GM18951 (cell line): ENCODE results near the gene PRKCE.

Source experiments
- POLR2A ChIP-seq: IDR thresholded peaks from 4 replicates; pipeline ENCODE4 v1.6.1; 2011; ENCODE audit warnings: mild to moderate bottlenecking; ENCODE audit not compliant: insufficient read length, insufficient read depth; ENCODE audit errors: extremely low read depth
- in situ Hi-C: fragments of 300-500 bp; cut with MboI; formaldehyde crosslinking; loops from one replicate; pipeline ENCODE4 v1.12.0; 2022; ENCODE audit warnings: low sequenced_read_pairs, mixed read lengths, inconsistent platforms; ENCODE audit not compliant: unreplicated experiment

Gene PRKCE

DNA sequence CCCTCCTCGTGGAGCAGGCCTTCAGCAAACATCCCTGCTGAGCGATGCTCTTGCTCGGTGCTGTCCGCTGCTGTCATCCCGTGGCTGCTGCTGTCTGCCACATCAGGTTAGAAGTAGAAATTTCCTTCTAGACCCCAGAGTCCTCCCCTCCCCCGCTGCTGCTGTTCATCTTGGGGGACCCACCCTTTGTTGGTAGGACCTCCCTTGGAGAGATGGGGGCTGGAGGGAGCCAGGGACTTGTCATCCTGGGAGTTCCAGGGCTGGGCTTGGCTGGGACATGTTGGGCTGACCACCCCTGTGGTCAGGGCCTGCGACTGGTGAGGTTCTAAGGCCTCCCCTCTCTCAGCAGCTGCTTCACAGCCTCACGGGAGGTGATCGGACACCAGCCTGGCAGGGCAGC lies 122.4 kb downstream of the PRKCE start:
- in situ Hi-C loops: loop anchor here (10.0 kb wide), 1 partner anchor 129 kb away; no protein-coding TSS in a partner anchor

DNA sequence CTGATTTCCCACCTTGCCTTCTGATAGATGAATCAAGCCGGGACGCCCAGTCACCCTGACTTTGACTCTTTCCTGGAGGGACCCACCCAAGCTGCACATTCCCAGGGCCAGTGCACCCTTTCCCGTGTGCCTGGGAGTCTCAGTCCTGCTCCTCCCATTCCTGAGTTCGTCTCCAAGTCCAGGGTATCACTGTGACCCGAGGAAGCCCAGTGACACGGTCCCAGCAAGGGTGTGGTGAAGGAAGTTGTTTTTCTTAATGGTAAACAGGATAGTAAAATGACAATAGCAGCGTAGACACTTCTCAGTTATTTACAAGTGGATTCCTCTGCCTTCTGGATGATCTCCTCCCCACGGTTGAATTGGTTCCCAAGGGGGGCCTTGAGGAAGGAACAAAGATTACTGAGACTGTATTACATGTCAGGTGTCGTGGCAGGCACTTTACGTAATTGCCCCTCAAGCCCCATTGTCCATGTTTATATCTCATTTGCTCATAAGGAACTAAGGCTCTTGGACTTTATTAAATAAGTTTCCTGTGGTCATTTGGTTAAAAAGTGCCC lies 123.3 kb downstream of the PRKCE start:
- in situ Hi-C loops: loop anchor here (10.0 kb wide), 1 partner anchor 130 kb away; no protein-coding TSS in a partner anchor
- no peak for TF ChIP-seq POLR2A

More for the DNA sequence above, 122.4 kb downstream of the PRKCE start:
- TF ChIP-seq POLR2A: no peak

DNA sequence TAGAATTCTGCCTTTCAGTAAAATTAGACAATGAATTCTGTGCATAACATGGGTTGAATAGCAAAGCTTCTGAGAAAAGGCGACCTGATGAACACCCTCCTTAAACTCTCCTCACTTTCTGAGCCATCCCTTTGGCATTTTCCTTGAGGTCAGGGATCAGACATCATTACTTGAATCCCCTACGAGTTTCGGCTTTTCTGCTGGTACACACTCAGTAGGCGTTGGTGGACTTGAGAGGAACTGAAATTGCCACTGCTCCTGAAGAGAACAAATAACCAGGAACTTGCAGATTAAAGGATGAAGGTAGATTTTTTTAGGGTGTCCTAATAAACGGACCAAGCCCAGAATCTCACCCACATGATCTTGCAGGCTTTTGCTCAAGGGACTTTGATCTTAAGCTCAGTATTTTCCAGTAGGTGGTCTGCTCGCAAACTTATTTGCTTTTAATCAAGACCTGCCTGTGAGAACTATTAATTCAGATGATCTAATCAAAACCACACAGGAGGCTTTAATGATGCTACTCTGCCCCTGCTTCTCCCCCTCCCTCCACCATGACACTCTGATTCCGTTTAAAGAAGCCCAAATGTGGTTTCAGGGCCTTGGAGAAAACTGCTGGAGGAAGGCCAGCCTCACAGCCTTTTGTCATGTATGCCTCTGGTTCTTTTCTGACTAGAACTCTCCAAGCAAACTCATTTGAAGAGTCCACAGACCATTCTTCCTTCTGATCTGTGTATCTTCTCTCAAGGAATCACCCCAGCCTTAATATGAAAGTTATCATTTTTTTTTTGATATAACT lies 124.9 kb downstream of the PRKCE start:
- in situ Hi-C loops: loop anchor here (10.0 kb wide), 1 partner anchor 132 kb away; no protein-coding TSS in a partner anchor
- TF ChIP-seq POLR2A: no peak

DNA sequence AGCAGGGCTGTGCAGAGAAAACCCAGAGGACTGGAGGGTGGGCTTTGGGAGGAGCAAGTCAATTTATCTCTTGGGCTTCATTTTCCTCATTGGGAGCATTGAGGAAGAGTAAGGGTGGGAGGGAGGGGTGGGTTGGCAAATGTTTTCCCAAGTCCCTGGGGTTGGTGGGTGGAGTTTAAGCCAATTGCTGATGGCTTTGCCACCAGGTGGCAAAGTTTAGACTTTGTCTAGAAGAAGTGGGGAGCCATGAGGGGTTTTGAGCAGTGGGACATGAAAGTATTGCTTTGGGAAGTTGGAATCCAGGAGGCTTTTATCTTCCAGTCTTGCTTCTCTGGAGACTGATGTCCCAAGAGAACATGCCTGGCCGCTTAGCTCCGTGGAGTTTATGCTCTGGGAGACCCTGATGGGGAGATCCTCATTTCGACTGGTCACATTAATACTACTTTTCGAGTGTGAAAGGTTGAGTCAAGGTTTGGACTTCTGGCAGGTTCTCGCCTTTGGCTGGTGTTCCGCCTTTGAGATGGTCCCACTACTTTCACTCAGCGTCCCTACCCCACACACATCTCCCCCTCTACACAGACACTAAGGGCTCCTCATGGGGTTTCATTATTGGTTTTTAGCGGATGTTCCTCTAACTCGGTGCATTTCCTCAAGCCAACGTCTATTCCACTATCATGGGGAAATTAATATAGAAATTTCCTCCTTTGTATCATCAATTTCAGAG lies 126.7 kb downstream of the PRKCE start:
- in situ Hi-C loops: loop anchor here (10.0 kb wide), 1 partner anchor 133 kb away; no protein-coding TSS in a partner anchor
- TF ChIP-seq POLR2A: no peak

DNA sequence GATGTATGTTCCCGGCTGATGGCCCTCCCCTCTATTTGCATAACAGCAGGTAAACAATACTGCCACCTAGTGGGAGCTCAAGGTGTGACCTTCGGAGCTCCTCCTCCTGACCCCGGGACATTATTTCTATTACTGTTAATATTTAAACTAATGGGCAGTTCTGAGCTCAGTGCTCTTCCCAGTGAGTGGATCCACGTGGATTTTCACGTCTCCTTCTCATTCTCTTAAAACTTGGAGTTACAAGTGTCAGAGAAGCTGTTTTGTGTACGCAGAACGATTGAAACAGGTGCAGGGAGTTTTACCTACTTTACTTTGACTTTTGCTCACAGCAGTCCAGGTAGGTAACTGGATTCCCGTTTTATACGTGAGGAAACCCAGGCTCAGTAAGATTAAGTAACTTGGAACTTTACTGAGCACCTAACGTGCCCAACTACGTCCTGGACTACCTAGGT lies 127.3 kb downstream of the PRKCE start:
- TF ChIP-seq POLR2A: no peak
- in situ Hi-C loops: loop anchor here (10.0 kb wide), 1 partner anchor 134 kb away; no protein-coding TSS in a partner anchor

DNA sequence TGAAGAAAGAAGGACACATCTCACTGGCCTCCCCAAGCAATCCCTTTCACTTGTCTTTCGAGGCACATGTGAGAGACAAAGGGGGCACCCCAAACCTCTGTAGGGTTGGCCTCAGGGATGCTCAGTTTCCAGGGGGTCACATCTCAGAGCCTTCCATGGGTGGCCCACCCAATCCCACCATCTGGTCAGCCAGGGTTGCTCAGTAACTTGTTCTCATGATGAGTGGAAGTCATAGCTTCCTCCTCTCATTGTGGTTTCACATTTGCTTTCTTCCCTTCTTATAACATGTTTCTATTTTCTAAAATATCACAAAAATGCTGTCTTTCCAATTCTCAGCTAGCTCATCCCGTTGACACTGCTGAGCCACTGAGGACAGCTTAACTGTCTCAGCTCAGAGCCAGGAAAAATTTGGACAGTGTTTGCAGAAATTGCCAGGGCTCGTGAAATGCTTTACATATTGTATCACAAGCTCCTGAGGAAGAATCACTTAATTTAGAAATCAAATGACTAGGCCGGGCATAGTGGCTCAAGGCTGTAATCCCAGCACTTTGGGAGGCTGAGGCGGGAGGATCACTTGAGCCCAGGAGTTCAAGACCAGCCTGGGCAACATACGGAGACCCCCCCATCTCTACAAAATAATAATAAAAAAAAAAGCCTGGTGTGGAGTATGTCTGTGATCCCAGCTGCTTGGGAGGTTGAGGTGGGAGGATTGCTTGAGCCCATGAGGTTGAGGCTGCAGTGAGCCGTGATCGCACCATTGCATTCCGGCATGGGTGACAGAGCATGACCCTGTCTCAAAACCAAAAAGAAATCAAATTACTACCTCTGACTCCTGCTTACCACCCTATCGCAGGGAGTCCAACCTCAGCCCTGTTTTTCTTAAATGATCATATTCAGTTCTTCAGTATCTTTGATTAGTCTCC lies 129.3 kb downstream of the PRKCE start:
- no peak for TF ChIP-seq POLR2A
- in situ Hi-C loops: no loop called here

DNA sequence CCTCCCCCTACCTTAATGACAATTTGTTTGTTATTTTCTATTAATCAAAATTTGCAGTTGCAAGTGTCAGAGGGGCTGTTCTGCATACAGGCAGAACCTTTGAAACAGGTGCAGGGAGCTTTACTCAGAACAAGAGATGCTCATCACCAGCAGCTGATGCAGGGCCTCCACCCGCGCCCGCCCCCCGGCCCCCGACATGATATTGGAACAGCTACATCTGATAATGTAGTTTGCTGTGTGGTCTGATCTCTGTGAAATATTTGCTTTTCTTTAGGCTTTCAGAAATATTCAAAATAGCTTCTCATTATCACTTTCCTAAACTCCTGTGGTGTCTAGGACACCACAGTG lies 130.0 kb downstream of the PRKCE start:
- in situ Hi-C loops: no loop called here
- no peak for TF ChIP-seq POLR2A

DNA sequence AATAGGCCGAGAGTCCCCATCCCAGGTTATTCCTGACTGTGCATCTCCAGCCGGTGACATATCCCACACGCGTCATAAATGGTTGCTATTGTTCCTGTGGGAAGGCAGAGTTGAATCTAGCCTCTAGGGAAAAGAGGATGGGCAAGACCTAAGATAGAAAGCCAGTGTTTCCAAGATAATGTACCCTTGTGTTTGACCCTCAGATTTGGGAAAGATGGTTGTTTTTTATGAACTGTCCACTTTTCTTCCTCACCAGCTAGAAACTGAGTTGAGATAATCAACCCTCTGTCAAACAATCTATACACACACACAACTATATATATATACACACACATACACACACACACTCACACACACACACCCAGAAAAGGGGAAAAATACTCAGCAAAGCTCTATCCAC lies 131.0 kb downstream of the PRKCE start:
- in situ Hi-C loops: no loop called here
- no peak for TF ChIP-seq POLR2A

DNA sequence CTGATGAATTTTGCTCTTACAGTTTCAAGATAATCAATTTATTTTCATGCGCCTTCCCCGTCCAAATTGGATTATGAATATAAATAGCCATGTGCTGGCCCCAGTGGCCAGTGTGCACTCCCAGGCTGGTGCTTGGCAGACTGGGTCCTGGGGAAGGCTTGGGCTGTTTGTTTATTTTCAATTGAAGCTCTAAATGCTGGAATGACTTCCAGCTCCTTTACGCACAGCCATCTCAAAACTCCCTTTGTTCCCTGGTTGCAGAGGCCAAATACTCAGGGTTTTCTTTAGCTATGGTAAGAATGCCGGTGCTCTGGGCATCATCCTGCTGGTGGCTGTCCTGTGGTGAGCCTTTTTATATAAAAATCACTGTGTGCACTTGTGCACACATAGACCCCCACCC lies 131.5 kb downstream of the PRKCE start:
- in situ Hi-C loops: no loop called here
- no peak for TF ChIP-seq POLR2A

DNA sequence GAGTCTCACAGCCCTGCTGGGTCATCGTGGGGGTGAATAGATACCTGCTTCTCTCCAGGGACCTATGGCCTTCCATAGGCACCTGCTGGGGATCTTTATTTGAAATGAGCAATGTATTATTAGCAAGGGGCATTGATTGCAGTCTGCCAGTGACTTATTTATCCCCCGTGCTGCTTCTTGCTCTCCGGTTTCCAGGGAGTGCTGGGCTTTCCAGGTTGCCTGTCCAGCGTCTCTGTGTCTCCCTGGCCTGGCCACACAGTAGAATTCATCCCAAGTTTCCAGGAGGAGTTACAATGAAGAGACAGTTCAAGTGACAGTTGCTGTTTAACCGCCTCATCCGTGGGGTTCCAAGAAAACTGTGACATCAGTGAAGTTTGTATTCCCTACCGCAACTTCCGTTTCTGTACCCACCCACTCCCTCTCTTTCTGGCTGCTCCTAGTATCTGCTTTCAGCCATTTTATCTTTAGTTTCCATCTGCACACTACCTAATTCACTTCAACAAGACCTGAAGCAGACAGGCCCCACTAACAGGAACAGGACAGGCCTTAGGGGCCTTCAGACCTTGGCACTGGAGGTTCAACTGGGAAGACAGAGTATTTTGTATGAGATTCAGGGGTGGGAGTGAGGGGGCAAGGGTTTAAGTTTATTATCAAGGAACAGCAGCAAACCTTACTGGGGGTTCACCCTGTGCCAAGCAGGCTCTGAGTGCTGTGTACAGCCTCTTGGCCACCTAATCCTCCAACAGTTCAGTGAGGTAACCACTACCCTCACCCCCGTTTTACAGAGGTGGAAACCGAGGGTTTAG lies 134.8 kb downstream of the PRKCE start:
- TF ChIP-seq POLR2A: no peak
- in situ Hi-C loops: no loop called here

DNA sequence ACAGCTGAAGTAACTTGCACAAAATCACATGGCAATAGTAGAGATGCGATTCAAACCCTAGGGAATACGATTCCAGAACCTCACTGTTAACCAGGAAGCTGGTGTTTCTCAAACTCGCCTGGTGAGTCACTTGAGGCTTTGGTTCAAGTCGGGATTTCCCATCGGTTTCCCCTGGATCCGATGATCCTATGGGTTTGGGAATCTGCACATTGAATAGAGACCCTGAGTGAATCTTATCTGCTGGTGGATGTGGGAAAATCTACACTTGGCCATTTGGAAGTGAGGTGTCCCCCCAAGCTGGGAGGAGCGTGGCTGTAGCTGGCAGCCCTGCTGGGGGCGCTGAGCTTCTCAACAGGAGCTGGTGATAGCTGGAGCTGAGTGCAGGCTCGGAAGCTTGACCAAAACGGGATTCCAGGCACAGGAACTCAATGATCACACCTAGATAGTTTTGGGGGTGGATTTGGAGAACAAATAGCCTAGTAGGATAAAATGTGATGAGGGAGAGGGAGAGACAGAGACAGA lies 135.4 kb downstream of the PRKCE start:
- TF ChIP-seq POLR2A: no peak
- in situ Hi-C loops: no loop called here

DNA sequence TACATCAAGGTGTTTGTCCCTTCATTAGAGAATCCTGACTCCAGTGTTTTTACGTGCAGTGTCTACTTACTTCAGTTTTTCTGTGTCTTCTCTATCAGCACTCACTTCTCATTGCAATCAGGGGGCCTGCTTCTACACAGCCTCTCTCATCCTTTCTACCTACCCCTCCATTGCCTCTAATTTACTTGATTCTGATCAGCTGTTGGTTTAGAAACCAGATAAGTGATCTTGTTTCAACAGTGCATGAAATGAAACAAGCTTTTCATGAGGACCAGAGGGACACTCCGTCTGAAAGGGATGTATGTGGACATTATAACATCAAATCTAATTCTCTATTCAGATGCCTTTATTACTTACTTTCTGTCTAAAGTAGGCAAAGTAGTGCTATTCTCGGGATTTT lies 136.9 kb downstream of the PRKCE start:
- in situ Hi-C loops: no loop called here

DNA sequence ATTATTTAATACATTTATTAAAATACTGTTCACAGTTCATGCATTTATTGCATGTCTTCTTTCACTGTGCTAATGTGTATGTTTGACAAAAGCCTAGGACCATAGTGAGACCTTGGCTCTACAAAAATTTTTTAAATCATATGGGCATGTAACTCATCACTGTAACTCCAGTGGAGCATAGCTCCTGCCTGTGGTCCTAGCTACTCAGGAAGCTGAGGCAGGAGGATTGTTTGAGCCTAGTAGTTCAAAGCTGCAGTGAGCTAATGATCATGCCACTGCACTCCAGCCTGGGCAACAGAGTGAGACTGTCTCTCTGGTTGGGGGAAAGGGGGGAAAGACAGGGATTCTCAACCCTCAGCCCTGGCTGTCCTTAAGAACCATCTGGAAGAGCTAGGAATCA lies 137.8 kb downstream of the PRKCE start:
- in situ Hi-C loops: no loop called here
- TF ChIP-seq POLR2A: no peak

More for the DNA sequence above, 136.9 kb downstream of the PRKCE start:
- TF ChIP-seq POLR2A: no peak
